Fibroblast of peridontal ligament (primary cell): ENCODE data around the gene GRPR.
"Not testable (repeated sequence)": the region's sequence is repeated elsewhere in the genome, so short reads cannot be mapped to it uniquely, and the experiment has no call there.

Source experiments
- DNase-seq: peaks from one replicate; pipeline ENCODE4 v3.0.0-alpha.2; 2010; ENCODE audit errors: extremely low read depth

Gene GRPR

GRCh38 chrX:16137416-16138107 lies 14.2 kb downstream of the GRPR start:
- no peak for DNase-seq

GRCh38 chrX:16138108-16138427 lies 14.7 kb downstream of the GRPR start:
- DNase-seq = no peak

DNA sequence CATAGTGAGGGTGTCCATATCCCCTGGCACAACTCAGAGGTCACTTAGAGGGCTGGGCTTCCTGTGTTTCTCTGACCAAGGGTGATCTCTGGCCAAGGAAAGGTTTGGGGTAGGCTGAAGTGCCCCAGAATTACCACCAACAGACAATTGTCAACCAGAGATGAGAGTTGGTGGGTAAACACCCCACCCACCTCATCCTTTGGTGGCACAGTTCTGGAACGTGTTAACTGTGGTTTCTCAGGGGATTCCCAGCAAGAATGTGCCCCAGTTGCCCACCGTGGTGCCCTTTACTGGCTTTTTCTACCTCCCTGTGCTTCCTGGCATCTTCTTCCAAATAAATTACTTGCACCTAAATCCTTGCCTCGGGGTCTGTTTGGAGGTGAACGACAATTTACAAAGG lies 17.1 kb downstream of the GRPR start:
- DNase-seq = no peak

DNA sequence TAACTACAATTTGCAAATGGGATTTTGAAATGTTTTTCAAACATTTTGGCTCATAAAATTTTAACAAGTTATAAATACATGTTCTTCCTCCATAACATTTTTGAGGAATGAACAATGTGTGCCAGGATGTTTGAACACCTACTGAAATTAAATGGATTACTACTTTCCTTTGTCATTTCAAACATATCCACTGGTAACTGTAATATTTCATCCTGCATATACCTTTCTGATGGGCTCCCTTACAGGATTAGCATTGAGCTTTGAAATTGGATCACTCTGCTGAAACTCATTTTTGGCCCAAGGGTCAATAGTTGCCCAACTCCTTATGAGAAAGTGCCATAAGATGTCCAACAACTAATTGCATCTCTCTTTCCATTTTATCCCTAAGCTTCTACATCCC lies 17.6 kb downstream of the GRPR start:
- no peak for DNase-seq

- no peak for DNase-seq
These were observed 18.3 kb downstream of the GRPR start for GRCh38 chrX:16141422-16142245.

DNA sequence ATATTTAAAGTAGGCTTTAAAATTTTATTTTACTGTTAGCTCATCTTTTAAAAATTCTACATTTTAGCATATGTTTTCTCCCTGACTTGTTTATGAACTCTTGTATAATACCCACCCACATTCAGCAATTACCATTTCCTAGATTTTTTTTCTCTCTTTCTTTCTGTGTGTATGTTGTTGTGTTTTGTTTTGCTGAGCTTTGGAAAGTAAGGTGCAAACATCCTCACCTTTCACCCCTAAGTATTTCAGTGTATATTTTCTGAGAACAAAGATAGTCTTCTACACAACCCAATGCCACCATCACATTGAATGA lies 18.8 kb downstream of the GRPR start:
- no peak for DNase-seq

DNA sequence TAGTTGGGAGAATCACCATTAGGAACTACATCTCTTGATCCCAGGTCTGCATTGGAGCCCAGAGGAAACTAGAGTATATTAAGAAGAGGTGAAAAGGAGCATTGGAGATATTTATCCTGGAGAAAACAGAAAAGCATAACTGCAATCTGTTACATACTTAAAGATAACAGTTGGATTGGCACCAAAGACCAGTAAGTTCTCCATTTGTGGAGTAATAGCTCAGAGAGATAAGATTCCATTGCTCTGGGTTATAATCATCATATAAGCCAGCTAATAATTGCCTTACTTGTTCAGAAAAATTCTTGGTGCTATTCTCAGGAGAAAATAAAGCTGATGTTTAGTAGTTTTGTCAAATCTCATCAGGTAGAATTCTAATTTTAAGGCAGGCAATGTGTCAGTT lies 20.6 kb downstream of the GRPR start:
- no peak for DNase-seq

- peak; percentile 41 for DNase-seq
These were observed 21.1 kb downstream of the GRPR start for GRCh38 chrX:16144420-16144819.

GRCh38 chrX:16145093-16145492 lies 21.7 kb downstream of the GRPR start:
- not testable (repeated sequence) for DNase-seq

DNA sequence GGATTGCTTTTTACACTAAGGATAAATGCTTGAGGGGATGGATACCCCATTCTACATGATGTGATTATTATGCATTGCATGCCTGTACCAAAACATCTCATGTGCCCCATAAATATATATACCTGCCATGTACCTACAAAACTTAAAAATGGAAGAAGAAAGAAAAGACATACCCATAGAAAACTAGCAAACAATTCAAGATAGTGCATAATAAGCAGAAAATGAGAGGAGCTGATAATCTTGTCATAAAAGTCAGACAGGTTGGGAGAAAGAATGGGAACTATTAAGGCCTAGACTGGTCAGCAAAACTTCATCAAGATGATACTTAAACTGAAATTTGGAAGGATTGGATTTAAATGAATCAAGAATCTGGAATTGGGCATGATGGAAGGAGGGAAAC lies 22.3 kb downstream of the GRPR start:
- DNase-seq = no peak

- DNase-seq = no peak
These were observed 25.5 kb downstream of the GRPR start for GRCh38 chrX:16148896-16149295.

GRCh38 chrX:16155581-16156096 lies 32.3 kb downstream of the GRPR start:
- DNase-seq = no peak

DNA sequence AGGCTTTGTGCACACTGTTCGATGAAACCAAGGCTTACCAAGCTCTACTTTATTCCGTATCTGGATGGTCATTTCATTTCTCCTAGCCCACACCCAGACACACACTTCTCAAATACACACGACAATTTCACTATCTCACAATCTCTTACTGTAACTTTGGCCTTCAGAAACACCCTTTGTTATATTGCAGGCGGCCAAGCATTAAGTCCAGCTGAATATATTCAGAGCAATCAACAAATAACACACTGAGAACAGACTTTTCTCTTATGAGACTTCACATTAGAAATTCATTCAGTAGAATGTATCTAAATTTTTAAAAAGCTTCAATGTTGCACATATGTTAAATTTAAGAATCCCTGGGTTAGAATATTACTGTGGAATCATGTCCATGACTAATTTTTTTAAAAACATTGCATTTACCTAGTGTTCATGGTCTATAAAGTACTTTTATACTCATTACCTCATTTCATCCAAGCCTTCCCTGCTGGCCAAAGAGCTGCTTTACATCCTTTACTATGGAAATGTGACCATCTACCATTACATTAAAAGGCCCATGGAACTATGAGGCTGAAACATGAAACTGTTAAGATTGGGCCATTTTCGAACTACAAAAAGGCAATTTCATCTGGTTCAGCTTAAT lies 33.4 kb downstream of the GRPR start:
- DNase-seq = no peak

DNA sequence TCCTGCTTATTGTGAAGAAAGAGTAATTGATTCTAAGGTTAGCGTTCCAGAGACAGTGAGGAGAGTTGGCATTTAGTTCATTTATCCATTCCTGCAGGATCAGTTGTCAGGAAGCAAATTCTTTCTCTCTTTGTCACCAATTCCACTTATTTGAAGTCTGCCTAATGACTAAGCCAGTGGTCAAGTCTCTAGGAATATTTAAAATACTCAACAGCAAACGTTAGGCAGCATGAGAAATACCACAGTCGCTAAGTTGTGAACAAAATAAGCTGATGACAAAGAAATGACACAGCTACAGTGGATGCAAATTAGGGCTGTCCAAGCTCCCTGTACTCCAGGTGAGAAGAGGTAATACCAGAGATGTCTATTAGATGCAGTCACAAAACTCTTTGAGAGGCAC lies 37.4 kb downstream of the GRPR start:
- peak; percentile 75 for DNase-seq

- not testable (repeated sequence) for DNase-seq
These were observed 37.8 kb downstream of the GRPR start for GRCh38 chrX:16161173-16161572.

GRCh38 chrX:16162391-16162790 lies 39.0 kb downstream of the GRPR start:
- DNase-seq = no peak

DNA sequence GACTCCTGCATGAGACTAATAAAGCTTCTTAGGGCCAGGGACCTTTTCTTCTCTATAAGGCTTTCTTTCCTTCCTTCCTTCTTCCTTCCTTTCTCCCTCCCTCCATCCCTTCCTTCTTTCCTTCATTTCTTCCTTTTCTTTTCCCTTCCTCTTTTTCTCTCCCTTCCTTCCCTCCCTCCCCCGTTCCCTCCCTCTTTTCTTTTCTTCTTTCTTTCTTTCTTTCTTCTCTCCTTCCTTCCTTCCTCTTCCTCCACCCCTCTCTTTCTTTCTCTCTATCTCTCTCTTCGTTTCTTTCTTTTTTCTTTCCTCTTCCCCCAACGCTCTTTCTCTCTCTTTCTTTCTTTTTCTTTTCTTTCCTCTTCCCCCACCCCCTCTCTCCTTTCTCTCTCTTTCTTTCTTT lies 41.4 kb downstream of the GRPR start:
- DNase-seq = no peak

DNA sequence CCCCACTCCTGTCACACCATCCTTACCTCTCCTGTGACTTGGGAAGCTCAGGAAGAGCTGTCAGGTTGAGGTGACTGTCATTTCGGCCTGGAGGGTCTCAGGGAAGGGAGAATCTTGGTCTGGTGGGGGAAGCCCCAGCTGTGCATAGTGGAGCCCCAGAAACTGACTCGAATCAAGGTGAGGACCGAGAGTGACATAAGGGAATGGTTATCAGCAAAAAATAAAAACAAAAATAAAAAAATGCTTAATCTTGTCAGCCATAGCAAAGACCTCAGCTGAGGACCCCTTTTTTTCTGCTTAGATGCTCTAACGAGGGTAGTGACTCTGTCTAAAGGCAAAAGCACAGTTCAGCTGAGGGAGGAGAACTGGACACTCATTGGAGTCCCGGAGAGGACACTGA lies 43.8 kb downstream of the GRPR start, which contains the start of gene MAGEB17:
Gene MAGEB17 (plus strand): TSS at position 301 of the 400 bp plus-strand sequence. CDS start 2,902 bp downstream, outside the sequence.
- no peak for DNase-seq

- no peak for DNase-seq
These were observed 47.7 kb downstream of the GRPR start for GRCh38 chrX:16171039-16171438.

DNA sequence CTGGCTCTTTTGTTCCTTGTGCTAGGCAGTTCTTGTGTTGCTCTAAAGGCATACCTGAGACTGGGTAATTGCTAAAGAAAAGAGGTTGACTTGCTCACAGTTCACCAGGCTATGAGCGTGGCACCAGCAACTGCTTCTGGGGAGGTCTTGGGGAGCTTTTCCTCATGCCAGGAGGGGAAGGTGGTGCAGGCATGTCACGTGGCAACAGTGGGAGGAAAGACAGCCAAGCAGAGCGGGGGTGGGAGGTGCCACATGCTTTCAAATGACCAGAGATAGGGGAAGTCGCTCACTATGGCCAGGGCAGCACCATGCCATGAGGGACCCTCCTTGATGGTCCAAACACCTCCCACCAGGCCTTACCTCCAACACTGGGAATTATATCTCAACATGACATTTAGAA lies 48.6 kb downstream of the GRPR start:
- DNase-seq = no peak

- DNase-seq = no peak
These were observed 49.0 kb downstream of the GRPR start for GRCh38 chrX:16172391-16172790.

DNA sequence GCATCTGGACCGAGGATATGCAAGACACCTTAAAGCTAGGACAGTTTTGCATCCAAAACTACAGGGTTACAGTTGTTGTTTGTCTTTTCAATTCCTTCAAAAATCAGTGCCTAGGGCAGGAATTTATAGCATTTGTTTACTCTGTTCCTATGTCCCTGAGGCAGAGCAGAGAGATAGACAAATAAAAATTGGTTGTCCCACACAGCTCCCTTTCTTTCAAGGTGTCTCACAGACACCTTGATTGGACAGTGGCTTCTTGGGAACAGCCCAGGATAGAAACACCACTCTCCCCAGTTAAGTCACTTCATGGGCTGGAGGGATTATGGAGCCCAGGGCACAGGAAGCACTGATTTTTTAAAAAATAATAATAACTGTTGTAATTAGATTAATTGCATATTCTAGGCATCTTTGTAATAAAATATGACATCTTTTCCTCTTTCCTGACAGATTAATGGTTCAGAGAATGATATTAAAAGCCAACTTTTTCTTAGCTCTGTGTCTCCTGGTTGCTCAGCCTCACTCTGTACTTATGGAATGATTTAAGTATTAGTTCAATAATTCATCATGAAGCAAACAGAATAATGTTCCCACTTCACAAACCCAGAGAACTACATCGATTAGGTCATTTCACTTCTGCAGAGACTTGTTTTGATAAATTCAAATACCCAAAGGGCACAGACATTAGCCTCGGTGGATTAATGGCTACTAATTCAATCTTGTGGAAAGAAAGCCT lies 52.1 kb downstream of the GRPR start:
- no peak for DNase-seq
